Mucosa of gallbladder (tissue), 1 donor: ENCODE data around the gene TRERF1. TPM values are rescaled to one million over a fixed set of nuclear protein-coding genes. Genes with fewer than 3 reads are reported as not detected.
"Not testable (repeated sequence)": the region's sequence is repeated elsewhere in the genome, so short reads cannot be mapped to it uniquely, and the experiment has no call there.

Experiments used
- DNase-seq: peaks from one replicate; pipeline ENCODE4 v3.0.0-alpha.2; 2020; ENCODE audit warnings: low spot score
- total RNA-seq: library from RNA; stranded (reverse); gene quantifications from one replicate; pipeline ENCODE4 v1.2.1, GENCODE V29; 2021
- donor health status: DM: no; HTN: no; CAD: no.

Gene TRERF1
- total RNA-seq, 1 donor from 2014 or later: 7.7 TPM

GRCh38 chr6:42450477-42451332, 1.0 kb downstream of the TRERF1 start:
- DNase-seq: no peak

GRCh38 chr6:42449917-42450476, 1.7 kb downstream of the TRERF1 start:
- DNase-seq: no peak

GRCh38 chr6:42448927-42449659, 2.6 kb downstream of the TRERF1 start:
- DNase-seq: no peak

DNA sequence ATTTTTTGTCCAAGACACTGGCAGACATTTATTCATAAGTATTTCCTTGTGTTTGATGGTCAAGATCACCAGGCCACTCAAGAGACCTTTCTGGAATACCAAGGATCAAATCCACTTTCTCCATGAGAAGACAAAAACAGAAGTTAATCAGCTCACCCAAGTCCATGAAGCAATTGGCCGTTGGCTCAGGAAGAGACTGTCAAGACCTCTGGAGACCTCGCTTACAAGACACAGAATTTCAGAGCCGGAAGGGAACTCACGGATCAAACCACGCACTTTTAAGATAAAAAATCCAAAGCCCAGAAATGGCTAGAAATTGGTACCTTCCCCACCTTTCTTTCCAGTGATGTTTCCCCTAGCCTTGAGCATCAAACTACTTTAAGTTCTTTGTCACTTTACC, 3.3 kb downstream of the TRERF1 start:
- DNase-seq: no peak

GRCh38 chr6:42446996-42447395, 4.7 kb downstream of the TRERF1 start:
- no peak for DNase-seq

- DNase-seq: no peak
Observed at GRCh38 chr6:42446370-42446769, 5.4 kb downstream of the TRERF1 start.

DNA sequence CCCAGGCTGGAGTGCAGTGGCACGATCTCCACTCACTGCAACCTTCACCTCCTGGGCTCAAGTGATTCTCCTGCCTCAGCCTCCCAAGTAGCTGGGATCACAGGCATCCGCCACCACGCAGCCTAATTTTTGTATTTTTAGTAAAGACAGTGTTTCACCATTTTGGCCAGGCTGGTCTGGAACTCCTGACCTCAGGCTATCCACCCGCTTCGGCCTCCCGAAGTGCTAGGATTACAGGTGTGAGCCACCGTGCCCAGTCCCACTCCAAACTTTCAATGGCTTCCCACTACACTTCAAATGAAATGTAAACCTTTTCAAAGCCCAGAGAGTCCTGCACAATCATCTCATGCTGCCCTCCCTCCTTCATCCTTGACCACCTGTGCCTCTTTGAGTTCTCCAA, 5.8 kb downstream of the TRERF1 start:
- not testable (repeated sequence) for DNase-seq

- no peak for DNase-seq
Observed at GRCh38 chr6:42443312-42444060, 8.2 kb downstream of the TRERF1 start.

DNA sequence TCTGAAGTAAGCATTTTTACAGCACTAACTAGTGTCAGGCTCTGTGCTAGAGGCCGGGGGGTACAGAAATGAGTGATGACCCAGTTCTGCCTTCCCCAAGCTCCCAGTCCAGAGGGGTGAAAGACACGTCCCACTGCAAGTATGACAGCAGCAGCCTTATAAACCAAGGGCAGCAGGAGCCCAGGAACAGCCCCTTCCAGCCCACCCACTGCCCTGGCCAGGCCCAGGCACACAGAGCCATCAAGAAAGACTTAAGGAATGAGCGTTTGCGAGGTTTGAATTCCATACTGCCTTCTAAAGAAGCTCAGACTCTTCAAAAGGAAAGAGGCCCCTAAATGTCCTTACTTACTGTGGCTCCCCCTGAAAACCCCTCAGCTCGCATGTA, 10.0 kb downstream of the TRERF1 start:
- DNase-seq: no peak

GRCh38 chr6:42440778-42441696, 10.7 kb downstream of the TRERF1 start:
- no peak for DNase-seq

DNA sequence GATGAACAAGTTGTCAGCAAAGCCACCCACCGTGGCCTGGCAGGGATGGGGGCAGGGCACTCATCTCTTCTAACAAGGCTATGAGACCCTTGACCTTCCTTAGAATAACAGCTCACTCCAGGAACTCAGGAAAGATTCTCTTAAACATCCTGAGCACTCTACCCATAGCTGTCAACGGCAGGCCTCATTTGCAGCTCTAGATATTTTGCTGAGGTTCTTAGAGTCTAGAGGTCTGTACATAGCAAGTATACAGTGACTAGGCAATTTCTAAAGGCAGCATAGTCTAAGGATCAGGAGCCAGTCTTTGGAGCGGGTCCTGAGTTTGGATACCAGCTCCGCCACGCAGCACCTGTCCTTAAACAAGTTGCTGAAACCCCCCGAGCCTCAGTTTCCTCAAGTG, 11.7 kb downstream of the TRERF1 start:
- no peak for DNase-seq

GRCh38 chr6:42436825-42437224, 14.9 kb downstream of the TRERF1 start:
- DNase-seq: no peak

- no peak for DNase-seq
Observed at GRCh38 chr6:42434237-42434636, 17.5 kb downstream of the TRERF1 start.

DNA sequence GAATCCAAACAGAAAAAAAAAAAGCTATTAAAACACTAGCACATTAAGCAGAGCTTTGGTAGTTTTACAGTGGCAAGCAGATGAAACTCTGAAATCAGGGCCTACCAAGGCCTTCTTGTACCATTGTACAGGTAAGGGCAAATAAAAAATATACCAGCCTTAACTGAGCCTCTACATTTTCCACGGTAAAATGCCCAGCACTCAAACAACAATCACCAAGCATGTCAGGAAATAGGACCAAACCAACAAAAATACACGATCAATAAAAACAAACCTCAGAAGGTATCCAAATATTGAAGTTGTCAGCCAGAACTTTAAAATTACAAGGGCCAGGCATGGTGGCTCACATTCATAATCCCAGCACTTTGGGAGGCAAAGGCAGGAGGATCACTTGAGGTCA, 18.3 kb downstream of the TRERF1 start:
- DNase-seq: no peak

DNA sequence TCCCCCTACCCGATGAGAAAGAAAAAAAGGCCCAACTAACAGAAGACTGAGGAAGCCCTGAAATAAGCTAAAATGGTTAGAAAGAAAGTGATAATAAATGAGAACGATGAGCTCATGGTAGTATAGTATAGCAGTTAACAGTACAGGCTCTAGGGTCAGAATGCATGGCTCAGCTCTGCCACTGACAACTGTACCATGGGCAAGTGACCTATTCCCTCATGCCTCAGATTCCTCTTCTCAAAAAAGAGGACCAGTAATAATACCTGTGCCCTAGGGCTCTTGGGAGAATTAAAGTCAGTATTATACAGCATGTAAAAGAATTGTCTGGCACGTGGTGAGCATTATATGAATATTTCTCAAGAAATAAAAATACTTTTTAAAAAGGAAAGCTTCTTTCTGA, 19.8 kb downstream of the TRERF1 start:
- DNase-seq: no peak

- DNase-seq: no peak
Observed at GRCh38 chr6:42431356-42431755, 20.4 kb downstream of the TRERF1 start.

DNA sequence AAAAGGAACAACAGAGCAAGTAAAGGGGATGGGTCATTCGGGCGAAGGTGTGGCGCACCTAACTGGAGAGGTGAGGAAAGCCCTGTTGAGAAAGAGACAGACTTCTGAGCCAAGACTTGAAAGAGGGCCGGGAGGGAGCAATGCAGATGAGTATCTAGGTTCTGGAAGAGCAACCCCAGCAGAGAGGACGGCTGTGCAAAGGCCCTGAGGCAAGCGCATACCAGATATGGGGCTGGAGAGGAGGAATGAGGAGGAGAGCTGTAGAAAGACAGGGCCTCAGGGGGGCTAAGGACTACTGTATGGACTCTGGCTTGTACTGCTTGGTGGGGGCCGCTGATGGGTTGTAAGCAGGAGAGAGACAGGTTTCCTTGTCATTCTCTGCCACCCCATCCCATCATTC, 21.9 kb downstream of the TRERF1 start:
- no peak for DNase-seq

- no peak for DNase-seq
Observed at GRCh38 chr6:42429042-42429585, 22.6 kb downstream of the TRERF1 start.

- no peak for DNase-seq
Observed at GRCh38 chr6:42428326-42429041, 23.2 kb downstream of the TRERF1 start.

DNA sequence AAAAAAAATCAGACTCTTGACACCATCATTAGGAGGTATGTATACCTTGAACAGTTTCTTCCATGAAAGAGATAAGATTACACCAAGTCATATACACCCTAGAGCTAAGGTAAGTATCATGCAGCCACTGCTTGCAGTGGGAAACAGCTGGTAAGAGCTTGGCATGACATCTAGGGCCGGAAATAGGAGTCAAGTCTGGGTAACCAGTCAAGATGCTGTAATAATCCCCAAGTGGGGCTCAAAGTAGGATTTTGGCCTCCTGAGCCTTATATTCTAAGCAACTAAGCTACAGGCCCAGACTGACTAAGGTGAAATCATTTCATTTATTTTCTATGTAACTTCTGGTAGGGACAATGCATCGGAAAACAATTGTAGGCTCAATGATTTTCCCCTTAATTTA, 23.9 kb downstream of the TRERF1 start:
- DNase-seq: no peak
